Anterior cingulate cortex (tissue), 58 donors: ENCODE measurements around the gene EPHA2.
A peak's percentile ranks its signal among the peaks of the same experiment; 100 is the strongest.

Experiments used
- DNase-seq, 58 donors: peaks; one replicate each; lab custom pipeline; 2025; lab: John Stamatoyannopoulos, UW

Gene EPHA2

GRCh38 chr1:16140068-16140596 is 15.7 kb downstream of the EPHA2 start:
- DNase-seq = no peak

DNA sequence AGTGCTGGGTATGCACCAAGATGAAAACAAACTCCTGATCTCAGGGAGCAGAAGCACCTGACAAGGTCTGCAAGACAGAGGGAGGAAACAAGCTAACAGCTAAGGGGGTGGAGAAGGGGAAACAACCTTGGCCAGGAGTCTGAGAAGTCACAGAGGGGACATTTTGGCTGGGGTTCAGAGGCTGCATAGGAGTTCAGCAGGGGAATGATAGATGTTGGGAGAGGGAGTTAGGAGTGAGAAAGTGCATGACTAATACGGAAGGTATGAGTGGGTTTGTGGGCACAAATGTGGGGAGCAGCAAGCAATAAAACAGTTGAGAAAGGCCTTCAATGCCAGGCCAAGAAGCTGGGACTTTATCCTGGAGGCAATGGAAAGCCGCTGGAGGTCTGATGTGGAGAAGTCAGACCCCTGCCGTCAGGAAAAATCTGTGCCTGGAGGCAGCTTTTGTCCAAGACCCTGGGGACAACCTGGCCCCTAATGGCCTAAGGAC is 16.4 kb downstream of the EPHA2 start:
- no peak for DNase-seq

- DNase-seq = no peak
These were observed 17.1 kb downstream of the EPHA2 start for GRCh38 chr1:16138772-16139221.

DNA sequence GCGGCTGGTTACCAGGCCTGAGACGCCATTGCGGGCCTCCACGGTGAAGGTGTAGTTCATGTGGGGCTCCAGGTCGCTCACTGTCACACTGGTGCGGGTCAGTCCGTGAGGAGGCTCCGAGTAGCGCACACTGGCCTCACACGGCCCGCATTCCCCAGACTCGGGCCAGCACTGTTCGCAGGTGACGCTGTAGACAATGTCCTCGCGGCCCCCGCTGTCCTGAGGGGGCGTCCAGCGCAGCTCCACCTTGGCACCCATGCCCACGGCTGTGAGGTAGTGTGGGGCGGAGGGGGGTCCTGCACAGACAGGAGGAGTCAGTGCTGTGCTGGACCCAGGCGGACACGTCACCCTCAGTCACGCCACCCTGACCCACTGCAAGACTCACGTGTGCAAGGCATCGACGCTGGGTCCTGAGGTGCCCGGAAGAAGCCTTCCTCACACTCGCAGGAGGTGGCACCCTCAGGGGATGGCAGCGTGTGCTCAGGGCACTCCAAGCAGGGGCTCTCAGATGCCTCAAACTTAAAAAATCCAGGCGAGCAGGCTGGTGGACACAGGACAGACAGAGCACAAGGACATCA is 17.9 kb downstream of the EPHA2 start:
- no peak for DNase-seq

DNA sequence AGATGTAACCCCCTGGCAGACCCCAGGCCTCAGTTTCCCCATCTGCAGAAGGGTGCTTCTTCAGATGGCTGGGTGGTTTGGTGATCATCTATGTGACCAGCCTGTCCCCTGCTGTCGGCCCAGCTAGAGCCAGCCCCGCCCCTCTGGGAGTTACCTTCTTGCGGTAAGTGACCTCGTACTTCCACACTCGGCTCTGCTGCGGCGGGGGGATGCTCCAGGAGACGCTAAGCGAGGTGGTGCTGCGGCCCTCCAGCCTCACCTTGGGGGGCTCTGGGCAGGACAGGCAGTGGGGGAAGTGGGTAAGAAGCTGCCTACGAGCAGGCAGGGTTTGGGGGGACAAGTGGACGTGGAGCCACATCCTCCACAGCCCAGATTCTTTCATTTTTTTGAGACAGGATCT is 20.4 kb downstream of the EPHA2 start:
- no peak for DNase-seq

GRCh38 chr1:16134906-16135305 is 21.0 kb downstream of the EPHA2 start:
- DNase-seq = no peak

DNA sequence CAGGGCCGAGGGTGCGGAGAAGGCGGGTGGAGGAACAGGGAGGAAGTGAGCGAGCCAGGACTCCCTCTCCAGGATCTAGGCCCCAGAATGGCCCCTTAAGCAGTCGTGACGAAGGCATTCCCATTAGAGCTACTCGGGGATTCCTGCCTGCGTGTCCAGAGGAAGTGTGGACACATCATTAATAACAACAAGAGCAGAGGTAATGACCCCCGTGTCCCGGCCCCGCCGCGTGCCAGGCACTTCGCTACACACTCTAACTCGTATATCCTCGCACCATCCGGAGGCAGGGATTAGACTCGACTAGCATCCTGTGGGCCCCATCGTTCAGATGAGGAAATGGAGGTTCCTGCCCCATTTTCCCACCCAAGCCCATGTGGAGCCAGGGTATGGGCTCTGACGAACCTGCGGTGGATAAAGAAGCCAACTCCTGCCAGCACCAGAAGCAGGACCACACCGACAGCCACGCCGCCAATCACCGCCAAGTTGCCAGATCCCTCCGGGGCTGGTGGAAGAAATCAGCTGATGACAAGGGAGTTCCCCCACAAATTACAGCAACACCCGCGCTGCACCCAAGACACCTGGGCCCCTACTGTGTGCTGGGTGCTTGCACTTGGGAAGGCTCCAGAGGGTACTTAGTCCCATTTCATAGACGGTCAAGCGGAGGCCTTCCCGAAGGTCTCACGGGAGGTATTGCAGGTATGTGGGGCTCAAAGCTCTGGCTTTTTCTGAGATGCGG is 21.6 kb downstream of the EPHA2 start:
- DNase-seq = no peak

DNA sequence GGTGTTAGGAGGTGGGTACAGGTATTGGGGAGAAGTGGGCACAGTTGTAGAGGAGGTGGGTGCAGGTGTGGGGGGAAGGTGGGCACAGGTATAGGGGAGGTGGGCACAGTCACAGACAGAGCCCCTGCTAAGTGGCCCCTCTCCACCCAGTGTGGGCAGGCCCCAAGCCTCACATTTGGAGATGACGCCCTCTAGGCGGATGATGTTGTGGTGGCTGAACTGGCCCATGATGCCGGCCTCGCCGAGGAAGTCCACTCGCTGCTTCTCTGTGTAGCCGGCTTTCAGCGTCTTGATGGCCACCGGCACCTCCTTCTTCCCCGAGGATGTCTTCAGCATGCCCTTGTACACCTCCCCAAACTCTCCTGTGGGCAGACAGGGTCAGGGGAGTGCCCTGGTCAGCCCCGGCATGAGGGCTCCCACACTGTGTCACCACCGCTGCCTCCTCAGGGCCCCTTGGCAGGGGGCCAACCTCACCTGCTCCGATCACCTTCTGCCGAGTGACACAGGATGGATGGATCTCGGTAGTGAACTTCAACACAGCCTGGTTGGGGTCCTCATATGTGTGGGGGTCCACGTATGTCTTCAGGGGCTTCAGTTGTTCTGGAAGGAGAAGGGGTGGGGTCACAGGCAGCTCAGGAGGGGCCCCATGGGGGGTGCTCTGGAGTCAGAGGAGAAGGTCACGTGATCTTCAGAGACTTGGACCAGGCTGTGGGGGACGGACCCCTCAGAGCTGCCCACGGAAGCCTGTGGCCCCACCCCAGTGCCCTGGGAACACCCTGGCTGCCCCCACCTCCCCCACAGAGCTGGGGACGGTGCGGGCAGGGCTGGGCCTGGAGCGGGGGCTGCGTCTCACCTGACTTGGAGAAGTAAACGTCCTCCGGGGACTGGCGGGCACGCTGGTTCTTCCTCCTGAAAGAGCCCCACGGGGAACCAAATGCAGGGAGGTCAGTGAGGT is 22.6 kb downstream of the EPHA2 start:
- DNase-seq = no peak

DNA sequence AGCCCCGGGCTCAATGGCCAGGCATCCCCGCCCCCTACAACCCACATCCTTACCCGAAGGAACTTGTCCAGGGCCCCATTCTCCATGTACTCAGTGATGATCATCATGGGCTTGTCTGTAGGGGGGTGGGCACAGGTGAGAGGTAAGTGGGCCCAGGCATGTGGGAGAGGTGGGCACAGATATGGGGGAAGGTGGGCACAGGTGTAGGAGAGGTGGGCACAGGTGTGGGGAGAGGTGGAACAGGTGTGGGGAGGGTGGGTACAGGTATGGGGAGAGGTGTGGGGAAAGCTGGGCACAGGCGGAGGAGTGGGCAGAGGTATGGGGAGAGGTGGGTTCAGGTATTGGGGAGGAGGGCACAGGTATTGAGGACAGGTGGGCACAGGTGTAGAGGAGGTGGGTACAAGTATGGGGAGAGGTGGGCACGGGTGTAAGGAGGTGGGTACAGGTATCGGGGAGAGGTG is 23.5 kb downstream of the EPHA2 start:
- DNase-seq = no peak

- DNase-seq = no peak
These were observed 24.1 kb downstream of the EPHA2 start for GRCh38 chr1:16131636-16132324.

DNA sequence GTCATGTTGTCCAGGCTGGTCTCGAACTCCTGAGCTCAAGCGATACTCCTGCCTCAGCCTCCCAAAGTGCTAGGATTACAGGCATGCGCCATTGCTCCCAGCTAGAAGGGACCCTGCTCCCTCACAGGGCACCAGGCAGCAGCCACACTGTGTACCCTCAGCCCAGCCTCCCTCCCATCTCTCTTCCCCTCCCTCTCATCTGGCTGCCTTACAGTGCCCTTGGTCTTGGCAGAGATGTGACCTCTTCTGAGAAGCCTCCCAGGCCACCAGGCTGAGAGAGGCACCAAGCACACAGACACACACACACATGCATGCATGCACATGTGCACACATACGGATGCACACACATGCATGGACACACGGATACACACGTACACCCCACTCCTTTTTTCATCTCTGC is 25.0 kb downstream of the EPHA2 start:
- no peak for DNase-seq

- no peak for DNase-seq
These were observed 25.8 kb downstream of the EPHA2 start for GRCh38 chr1:16129921-16130543.

DNA sequence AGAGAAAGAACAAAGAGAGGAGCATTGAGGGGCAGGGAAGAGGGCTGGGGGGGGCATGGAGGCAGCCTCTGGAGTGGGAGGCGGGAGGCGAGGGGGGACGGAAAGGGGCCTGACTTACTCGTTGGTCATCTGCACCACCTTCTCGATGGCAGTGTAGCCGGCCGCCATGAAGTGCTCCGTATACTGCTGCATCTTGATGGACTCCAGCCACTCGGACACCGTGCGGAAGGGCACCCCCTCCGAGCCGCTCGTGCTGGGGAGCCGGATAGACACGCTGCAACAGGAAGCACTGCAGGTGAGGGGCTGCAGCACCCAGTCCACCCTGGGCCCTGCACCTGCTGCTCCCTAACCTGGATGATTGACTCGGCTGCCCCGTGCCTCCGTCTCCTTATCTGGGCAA is 26.6 kb downstream of the EPHA2 start:
- DNase-seq = no peak

- peak in 4 of 58 donors; percentile 13 to 84 (median 52) for DNase-seq
These were observed 27.5 kb downstream of the EPHA2 start for GRCh38 chr1:16128338-16128741.

DNA sequence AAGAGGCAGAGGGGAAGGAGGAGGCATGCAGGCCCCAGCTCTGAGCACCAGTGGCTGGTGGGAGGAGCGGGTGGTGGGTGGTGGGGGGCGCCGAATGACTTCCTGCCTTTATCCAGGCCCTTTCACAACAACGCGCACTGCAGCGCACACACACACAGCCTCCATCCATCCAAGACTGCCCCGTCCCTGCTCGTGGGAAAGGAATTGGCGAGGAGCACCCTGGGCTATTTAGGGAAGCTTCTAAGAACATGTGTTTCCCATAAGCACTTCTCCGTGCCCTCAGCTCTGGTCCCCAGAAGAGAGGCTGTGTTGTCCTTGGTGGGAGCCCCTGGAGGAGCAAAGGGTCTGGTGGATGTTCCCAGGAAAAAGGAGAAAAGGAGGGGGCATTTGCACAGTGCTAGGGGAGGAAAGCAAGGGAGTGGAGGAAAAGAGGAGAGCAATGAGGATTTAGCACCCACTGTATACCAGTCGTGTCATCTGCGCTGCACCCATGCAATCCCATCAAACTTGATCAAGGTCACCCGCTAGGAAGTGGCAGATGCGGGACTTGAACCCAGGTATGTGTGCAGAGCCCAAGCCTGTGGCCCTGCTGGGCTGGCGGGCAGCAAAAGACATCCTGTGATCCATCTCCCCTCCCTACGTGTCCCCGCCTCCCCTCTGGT is 28.1 kb downstream of the EPHA2 start:
- DNase-seq = no peak

DNA sequence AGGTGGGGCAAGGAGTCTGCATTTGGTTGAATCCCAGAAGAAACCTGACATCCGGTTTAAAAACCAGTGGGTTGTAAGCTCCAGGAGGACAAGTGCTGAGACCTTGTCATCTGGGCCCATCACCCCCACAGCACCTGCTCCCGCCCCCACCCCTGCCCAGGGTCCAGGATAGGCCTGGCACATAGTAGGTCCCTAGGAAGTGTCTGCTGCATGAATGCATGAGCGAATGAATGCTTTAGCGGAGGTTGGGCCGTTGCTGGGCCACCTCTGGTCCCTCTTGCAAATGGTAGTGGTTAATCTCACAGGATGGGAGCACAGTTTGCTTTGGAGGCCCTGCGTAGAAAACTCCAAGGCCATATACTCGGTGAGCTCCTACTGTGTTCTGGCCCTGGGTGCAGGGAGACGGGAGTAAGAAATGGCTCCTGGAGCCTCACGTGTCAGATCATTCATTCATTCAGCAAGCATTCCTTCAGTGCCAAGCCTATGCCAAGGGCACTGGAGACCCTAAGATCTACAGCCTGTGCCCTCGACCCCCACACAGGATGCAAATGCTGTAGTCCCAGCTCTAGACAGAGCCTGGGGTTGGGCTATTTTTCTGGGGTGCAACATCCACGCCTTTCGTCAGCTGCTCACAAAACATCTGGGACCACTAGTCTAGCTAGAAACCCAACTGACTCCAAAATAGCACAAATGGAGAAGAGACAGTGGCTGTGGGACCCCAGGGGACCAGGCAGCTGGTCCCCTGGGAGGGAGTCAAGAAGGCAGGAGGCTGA is 28.9 kb downstream of the EPHA2 start:
- DNase-seq = no peak

DNA sequence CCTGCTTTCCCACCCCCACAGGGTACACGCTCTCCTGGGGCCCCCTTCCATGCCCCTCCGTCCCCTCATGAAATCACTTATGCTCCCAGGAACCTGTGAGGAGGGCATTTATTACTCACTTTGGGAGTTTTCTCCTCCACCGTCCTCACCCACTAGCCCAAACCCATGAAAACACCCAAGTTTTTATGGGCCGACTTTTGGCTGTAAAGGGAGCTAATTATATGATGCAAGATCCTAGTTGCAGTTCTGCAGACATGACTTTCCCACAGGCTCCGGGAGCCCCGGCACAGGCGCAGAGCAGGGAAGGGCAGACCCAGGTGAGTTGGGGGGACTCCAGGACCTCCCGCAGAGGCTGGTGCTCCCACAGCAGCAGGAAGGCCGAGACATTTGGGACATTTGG is 29.7 kb downstream of the EPHA2 start:
- no peak for DNase-seq

DNA sequence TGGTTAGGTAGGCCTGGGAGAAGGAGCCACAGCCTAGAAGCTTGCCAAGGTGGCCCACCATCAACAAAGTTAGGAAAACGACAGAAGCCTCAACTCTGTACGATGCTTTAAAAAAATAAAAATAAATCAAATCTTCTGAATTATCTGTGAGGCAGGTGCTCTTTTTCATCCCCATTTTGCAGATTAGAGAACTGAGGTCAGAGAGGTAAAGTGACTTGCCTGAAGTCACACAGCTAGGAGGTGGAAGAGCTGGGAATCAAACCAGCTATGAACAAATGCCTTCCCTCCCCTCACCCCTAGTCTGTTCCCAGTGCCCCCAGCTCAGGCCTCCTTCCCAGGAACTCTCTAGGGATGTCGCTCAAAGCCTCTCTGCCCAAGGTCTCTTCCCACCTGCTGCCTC is 30.4 kb downstream of the EPHA2 start:
- DNase-seq = no peak
